ENCODE results near the gene TMEM43. TPM values are rescaled to one million over a fixed set of nuclear protein-coding genes. Genes with fewer than 3 reads are reported as not detected.

The TMEM43 gene
- total RNA-seq, 1 donor from 2014 or later: 84.9 TPM

DNA sequence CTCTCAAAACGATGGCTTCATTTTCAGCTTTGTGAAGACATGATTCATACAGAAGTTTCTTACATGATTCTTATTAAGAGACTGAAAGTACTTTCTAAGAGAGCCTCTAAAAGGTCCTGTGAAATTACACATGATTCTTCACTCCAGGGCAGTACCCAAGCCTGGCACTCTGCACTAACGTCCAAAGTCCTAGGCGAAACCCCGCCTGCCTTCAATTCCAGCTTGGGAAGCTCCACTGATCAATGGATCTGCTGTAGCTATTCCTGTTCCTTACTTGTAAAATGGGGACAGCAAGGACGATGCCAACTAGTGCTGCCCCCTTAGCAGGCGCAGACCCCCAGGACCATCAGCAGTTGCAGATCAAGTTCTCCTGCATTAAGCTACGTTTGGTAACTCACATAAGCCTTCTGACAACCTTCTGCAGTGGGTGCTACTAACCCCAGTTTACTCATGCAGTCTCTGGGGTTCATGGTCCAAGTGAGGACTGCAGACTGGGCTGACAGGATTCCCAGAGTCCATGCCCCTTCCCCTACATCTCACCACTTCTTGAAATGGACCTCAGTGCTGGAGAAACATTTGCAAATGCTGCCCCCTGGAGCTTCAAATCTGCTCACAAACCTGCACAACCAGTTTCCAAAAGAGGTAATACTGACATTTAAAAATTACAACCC is 10.8 kb upstream of the TMEM43 start:
- H3K9me3 Mint-ChIP-seq (ENCODE audit: low read depth): peaks cover 2% of the 10 kb centered on the region
- no peaks in the 10 kb centered on the region for H3K27me3 Mint-ChIP-seq (ENCODE audit: low read depth)
- no peak overlapping the region for H3K4me3 Mint-ChIP-seq (ENCODE audit: unreplicated experiment)
- H3K36me3 Mint-ChIP-seq (ENCODE audit: low read depth): peaks cover 14% of the 10 kb centered on the region
- no peak for DNase-seq (ENCODE audit: low spot score)
- H3K4me1 Mint-ChIP-seq (ENCODE audit: low read depth): no peaks in the 10 kb centered on the region
- no peak overlapping the region for H3K27ac Mint-ChIP-seq (ENCODE audit: unreplicated experiment)
- TF ChIP-seq, protein P1, sequence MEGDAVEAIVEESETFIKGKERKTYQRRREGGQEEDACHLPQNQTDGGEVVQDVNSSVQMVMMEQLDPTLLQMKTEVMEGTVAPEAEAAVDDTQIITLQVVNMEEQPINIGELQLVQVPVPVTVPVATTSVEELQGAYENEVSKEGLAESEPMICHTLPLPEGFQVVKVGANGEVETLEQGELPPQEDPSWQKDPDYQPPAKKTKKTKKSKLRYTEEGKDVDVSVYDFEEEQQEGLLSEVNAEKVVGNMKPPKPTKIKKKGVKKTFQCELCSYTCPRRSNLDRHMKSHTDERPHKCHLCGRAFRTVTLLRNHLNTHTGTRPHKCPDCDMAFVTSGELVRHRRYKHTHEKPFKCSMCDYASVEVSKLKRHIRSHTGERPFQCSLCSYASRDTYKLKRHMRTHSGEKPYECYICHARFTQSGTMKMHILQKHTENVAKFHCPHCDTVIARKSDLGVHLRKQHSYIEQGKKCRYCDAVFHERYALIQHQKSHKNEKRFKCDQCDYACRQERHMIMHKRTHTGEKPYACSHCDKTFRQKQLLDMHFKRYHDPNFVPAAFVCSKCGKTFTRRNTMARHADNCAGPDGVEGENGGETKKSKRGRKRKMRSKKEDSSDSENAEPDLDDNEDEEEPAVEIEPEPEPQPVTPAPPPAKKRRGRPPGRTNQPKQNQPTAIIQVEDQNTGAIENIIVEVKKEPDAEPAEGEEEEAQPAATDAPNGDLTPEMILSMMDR (IDR thresholded peaks at IDR 0.05): peak; percentile 67

DNA sequence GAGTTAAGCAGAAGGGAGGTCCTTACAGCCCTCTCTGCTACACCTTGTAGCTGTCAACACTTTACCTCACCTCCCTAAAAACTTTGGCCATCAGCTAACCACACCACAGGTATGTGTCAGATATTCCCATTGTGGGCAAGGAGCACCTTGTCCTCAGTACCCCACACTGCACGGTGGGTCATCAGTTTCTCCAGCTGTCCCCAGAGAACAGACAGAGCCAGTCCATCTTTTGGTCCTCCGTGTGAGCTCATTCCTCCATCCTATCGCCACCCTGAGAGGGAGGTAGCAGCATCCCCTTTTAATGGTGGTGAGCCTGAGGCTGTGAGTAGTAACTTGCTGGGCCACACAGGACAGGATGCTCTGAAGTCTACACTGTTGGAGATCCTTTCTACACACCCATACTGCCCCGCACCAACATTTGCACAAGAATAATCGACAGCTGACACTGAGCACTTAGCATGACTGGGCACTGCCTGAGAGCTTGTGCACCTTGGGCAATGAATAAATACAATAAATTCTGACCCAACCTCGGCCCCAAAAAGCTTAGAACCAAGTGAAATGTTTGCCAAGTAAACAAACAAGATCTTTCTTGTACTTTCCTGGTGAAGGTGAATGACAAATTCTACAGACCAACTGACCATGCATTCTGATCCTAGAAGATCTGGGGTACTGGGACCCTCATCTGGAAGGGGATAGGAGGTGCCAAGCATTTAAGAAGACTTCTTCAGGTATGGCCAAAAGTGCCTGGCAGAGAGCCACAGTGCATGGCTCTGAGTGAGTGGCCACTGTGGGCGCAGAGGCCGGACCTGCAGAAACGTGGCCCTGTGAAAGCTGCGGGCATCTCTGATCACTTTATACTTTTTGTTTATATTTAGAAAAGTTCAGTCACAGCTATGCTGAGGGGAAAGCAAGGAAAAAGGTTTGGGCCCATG is 7.1 kb upstream of the TMEM43 start:
- no peak overlapping the region for H3K4me3 Mint-ChIP-seq (ENCODE audit: unreplicated experiment)
- no peaks in the 10 kb centered on the region for H3K27me3 Mint-ChIP-seq (ENCODE audit: low read depth)
- no peak overlapping the region for H3K27ac Mint-ChIP-seq (ENCODE audit: unreplicated experiment)
- H3K36me3 Mint-ChIP-seq (ENCODE audit: low read depth): peaks cover 6% of the 10 kb centered on the region
- H3K4me1 Mint-ChIP-seq (ENCODE audit: low read depth): peaks cover 4% of the 10 kb centered on the region
- no peak for DNase-seq (ENCODE audit: low spot score)
- TF ChIP-seq, protein P1 (IDR thresholded peaks at IDR 0.05): no peak
- no peaks in the 10 kb centered on the region for H3K9me3 Mint-ChIP-seq (ENCODE audit: low read depth)

DNA sequence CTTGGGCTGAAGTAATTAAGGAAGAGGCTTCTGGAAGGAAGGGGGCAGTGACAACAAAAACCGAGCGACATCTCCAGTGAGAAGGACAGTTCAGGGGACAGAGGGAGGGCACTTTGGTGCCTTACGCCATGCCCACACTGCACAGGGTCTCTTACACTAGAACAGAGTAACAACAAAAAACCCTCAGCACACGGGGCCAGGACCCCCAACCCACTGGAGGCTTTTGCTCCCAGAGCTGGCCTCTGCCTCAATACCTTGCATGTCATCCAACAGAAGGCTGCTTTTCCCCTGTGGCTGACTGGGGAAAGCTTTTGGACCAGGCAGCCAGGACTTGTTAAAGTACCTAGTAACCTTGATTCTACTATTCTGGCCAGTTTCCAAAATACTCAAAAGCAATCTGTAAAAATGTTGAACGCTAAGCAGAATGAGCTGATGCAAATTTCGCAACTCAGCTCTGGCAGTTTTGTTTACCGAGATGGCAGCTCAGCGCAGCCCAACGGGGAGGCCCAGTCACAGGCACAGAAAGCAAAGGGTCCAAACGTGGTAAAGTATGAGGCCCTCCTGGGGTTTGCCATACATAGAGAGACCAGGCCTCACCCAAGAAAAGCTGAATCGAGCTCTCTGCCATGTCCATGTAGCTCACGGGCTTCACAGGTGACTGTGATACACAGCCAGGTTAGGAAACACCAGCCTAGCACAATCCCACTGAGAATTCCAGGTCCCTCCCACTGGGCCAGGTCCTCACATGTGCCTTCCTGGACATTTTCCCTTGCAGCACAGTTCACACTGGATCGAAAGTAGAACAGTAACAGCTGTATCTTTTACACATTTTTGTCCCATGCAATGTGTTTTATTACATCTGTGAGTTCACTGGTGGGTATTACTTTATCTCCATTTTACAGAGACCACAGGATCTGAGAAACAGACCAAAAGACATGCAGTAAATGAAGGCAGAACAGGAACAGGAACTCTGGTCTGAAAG is 6.2 kb upstream of the TMEM43 start:
- Mint-ChIP-seq H3K4me1 (ENCODE audit: low read depth) (peaks cover 12% of the 10 kb centered on the region), H3K36me3 (ENCODE audit: low read depth) (peaks cover 1% of the 10 kb centered on the region), H3K4me3 (ENCODE audit: unreplicated experiment) (no peak overlapping the region), H3K27ac (ENCODE audit: unreplicated experiment) (no peak overlapping the region), H3K27me3 (ENCODE audit: low read depth) (no peaks in the 10 kb centered on the region), H3K9me3 (ENCODE audit: low read depth) (no peaks in the 10 kb centered on the region)
- TF ChIP-seq, protein P1 (IDR thresholded peaks at IDR 0.05): no peak
- DNase-seq (ENCODE audit: low spot score): no peak

DNA sequence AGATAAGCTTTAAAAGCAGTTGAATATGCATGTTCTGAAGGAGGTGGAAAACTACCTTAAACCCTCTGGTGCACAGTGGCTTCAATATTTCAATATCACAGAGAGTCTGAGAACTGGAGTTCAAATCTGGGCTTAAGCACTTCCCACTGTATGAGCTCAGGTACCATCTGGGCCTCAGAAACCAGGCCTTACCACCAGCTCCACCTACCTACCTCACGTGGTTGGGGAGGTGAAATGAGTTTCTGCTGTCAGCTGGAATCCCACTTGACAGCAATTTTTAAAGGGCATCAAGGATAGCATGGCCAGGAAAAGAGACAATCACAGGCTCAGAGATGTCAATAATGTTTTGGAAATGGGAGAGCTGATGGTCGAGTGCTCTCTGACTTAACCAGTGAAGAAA is 5.2 kb upstream of the TMEM43 start:
- no peaks in the 10 kb centered on the region for H3K9me3 Mint-ChIP-seq (ENCODE audit: low read depth)
- peaks cover 17% of the 10 kb centered on the region for H3K4me1 Mint-ChIP-seq (ENCODE audit: low read depth)
- TF ChIP-seq, protein P1 (IDR thresholded peaks at IDR 0.05): no peak
- H3K27me3 Mint-ChIP-seq (ENCODE audit: low read depth): no peaks in the 10 kb centered on the region
- no peak overlapping the region for H3K4me3 Mint-ChIP-seq (ENCODE audit: unreplicated experiment)
- no peak for DNase-seq (ENCODE audit: low spot score)
- no peak overlapping the region for H3K27ac Mint-ChIP-seq (ENCODE audit: unreplicated experiment)
- peaks cover 1% of the 10 kb centered on the region for H3K36me3 Mint-ChIP-seq (ENCODE audit: low read depth)

All from chondrocyte (in vitro differentiated cells).